IPS-18c (cell line): ENCODE data around the gene UBR4.

Experiments
- H3K4me3 ChIP-seq: 2 replicates; pipeline ENCODE4 v1.7.0; 2013; ENCODE audit warnings: low read depth, mild to moderate bottlenecking, low read length, moderate library complexity; ENCODE audit not compliant: insufficient read depth
- H3K9me3 ChIP-seq: one replicate; pipeline ENCODE4 v1.6.1; 2013; ENCODE audit warnings: mild to moderate bottlenecking, low read length, moderate library complexity; ENCODE audit not compliant: control insufficient read depth, insufficient read depth

The UBR4 gene

GRCh38 chr1:19167140-19167539 is 42.9 kb downstream of the UBR4 start:
- H3K4me3 ChIP-seq = no peak overlapping the region

GRCh38 chr1:19166066-19166465 is 44.0 kb downstream of the UBR4 start:
- Histone ChIP-seq H3K9me3 (no peaks in the 10 kb centered on the region), H3K4me3 (no peak overlapping the region)

More at GRCh38 chr1:19167140-19167539, 42.9 kb downstream of the UBR4 start:
- H3K9me3 ChIP-seq = no peaks in the 10 kb centered on the region

- Histone ChIP-seq H3K4me3 (no peak overlapping the region), H3K9me3 (no peaks in the 10 kb centered on the region)
These were observed 44.6 kb downstream of the UBR4 start for GRCh38 chr1:19165501-19165900.

- no peaks in the 10 kb centered on the region for H3K9me3 ChIP-seq
- no peak overlapping the region for H3K4me3 ChIP-seq
These were observed 45.6 kb downstream of the UBR4 start for GRCh38 chr1:19164274-19165015.

- Histone ChIP-seq H3K4me3 (no peak overlapping the region), H3K9me3 (no peaks in the 10 kb centered on the region)
These were observed 46.8 kb downstream of the UBR4 start for GRCh38 chr1:19163261-19163660.

- Histone ChIP-seq H3K9me3 (no peaks in the 10 kb centered on the region), H3K4me3 (no peak overlapping the region)
These were observed 49.2 kb downstream of the UBR4 start for GRCh38 chr1:19160831-19161230.

- no peaks in the 10 kb centered on the region for H3K9me3 ChIP-seq
- no peak overlapping the region for H3K4me3 ChIP-seq
These were observed 52.4 kb downstream of the UBR4 start for GRCh38 chr1:19157653-19158052.

- Histone ChIP-seq H3K9me3 (no peaks in the 10 kb centered on the region), H3K4me3 (no peak overlapping the region)
These were observed 53.4 kb downstream of the UBR4 start for GRCh38 chr1:19156676-19157075.

- no peaks in the 10 kb centered on the region for H3K9me3 ChIP-seq
- no peak overlapping the region for H3K4me3 ChIP-seq
These were observed 55.2 kb downstream of the UBR4 start for GRCh38 chr1:19154876-19155275.

- H3K9me3 ChIP-seq = no peaks in the 10 kb centered on the region
These were observed 56.9 kb downstream of the UBR4 start for GRCh38 chr1:19153169-19153568.

GRCh38 chr1:19151537-19151936 is 58.5 kb downstream of the UBR4 start:
- H3K4me3 ChIP-seq = no peak overlapping the region
- no peaks in the 10 kb centered on the region for H3K9me3 ChIP-seq

More at GRCh38 chr1:19153169-19153568, 56.9 kb downstream of the UBR4 start:
- H3K4me3 ChIP-seq = no peak overlapping the region

- no peaks in the 10 kb centered on the region for H3K9me3 ChIP-seq
- H3K4me3 ChIP-seq = no peak overlapping the region
These were observed 60.3 kb downstream of the UBR4 start for GRCh38 chr1:19149736-19150135.

GRCh38 chr1:19140465-19140864 is 69.6 kb downstream of the UBR4 start:
- Histone ChIP-seq H3K9me3 (no peaks in the 10 kb centered on the region), H3K4me3 (no peak overlapping the region)

- H3K4me3 ChIP-seq = no peak overlapping the region
These were observed 70.4 kb downstream of the UBR4 start for GRCh38 chr1:19139711-19140110.

GRCh38 chr1:19138958-19139581 is 71.0 kb downstream of the UBR4 start:
- no peaks in the 10 kb centered on the region for H3K9me3 ChIP-seq
- H3K4me3 ChIP-seq = no peak overlapping the region

More at GRCh38 chr1:19139711-19140110, 70.4 kb downstream of the UBR4 start:
- no peaks in the 10 kb centered on the region for H3K9me3 ChIP-seq

- no peaks in the 10 kb centered on the region for H3K9me3 ChIP-seq
These were observed 71.7 kb downstream of the UBR4 start for GRCh38 chr1:19138331-19138730.

GRCh38 chr1:19137158-19137557 is 72.9 kb downstream of the UBR4 start:
- Histone ChIP-seq H3K9me3 (no peaks in the 10 kb centered on the region), H3K4me3 (no peak overlapping the region)

More at GRCh38 chr1:19138331-19138730, 71.7 kb downstream of the UBR4 start:
- no peak overlapping the region for H3K4me3 ChIP-seq

- no peak overlapping the region for H3K4me3 ChIP-seq
These were observed 76.7 kb downstream of the UBR4 start for GRCh38 chr1:19133360-19133759.

More at GRCh38 chr1:19133360-19133759, 76.7 kb downstream of the UBR4 start:
- no peaks in the 10 kb centered on the region for H3K9me3 ChIP-seq
